ENCODE results near the gene MC1R.

- TF ChIP-seq NR2C2 (CRISPR knock-in tag; IDR thresholded peaks at IDR 0.05) (no peak), ATF3 (CRISPR knock-in tag; conservative IDR thresholded peaks at IDR 0.05) (no peak)
These were observed 13.8 kb upstream of the MC1R start for GRCh38 chr16:89904606-89905510.

Measured in WTC11 (cell line).